DND-41 (cell line): ENCODE measurements around the gene C17orf107.

ENCODE experiments used
- ATAC-seq: fragments of 200-7000 bp; cut with Tn5 transposase; 3 replicates; pipeline ENCODE4 v1.9.1; 2021; ENCODE audit warnings: low read depth; ENCODE audit not compliant: insufficient read depth
- DNase-seq: peaks from one replicate; pipeline ENCODE4 v3.0.0-alpha.2; 2020
- H2AFZ ChIP-seq: 2 replicates; pipeline ENCODE4 v1.6.0; 2012; ENCODE audit warnings: low read depth, low read length
- H3K27ac ChIP-seq: 2 replicates; pipeline ENCODE4 v1.5.1; 2012; ENCODE audit warnings: low read length, inconsistent platforms
- H3K27me3 ChIP-seq: fragments of 200-600 bp; sonication (generic); 2 replicates; pipeline ENCODE4 v1.6.0; 2012; ENCODE audit warnings: low read length, mild to moderate bottlenecking, inconsistent platforms; ENCODE audit not compliant: insufficient read depth, poor library complexity
- H3K36me3 ChIP-seq: 2 replicates; pipeline ENCODE4 v1.5.1; 2012; ENCODE audit warnings: low read length, inconsistent platforms; ENCODE audit not compliant: insufficient read depth
- H3K4me1 ChIP-seq: 2 replicates; pipeline ENCODE4 v1.5.1; 2012; ENCODE audit warnings: mild to moderate bottlenecking, low read length; ENCODE audit not compliant: insufficient read depth
- H3K4me2 ChIP-seq: 2 replicates; pipeline ENCODE4 v1.6.0; 2012; ENCODE audit warnings: mild to moderate bottlenecking, moderate library complexity, low read length, inconsistent platforms; ENCODE audit not compliant: insufficient read depth
- H3K4me3 ChIP-seq, 2 experiments: fragments of 200-600 bp in 1 of 2; shearing (Covaris generic) in 1 of 2; 2 replicates each; pipeline ENCODE4 v1.5.1; 2012 to 2016; ENCODE audit warnings: inconsistent platforms in 2 of 2, low read length in 2 of 2, mild to moderate bottlenecking in 2 of 2, low read depth in 1 of 2, moderate library complexity in 1 of 2
- H3K79me2 ChIP-seq: 2 replicates; pipeline ENCODE4 v1.6.0; 2012; ENCODE audit warnings: low read length, inconsistent platforms; ENCODE audit not compliant: insufficient read depth
- H3K9ac ChIP-seq: 2 replicates; pipeline ENCODE4 v1.6.0; 2012; ENCODE audit warnings: low read depth, mild to moderate bottlenecking, inconsistent platforms, low read length, moderate library complexity
- H3K9me3 ChIP-seq: 2 replicates; pipeline ENCODE4 v1.5.1; 2012; ENCODE audit warnings: low read length, moderate library complexity, mild to moderate bottlenecking, inconsistent platforms; ENCODE audit not compliant: insufficient read depth, severe bottlenecking
- H4K20me1 ChIP-seq: 2 replicates; pipeline ENCODE4 v1.6.0; 2012; ENCODE audit warnings: low read length; ENCODE audit not compliant: insufficient read depth
- EZH2 ChIP-seq: IDR thresholded peaks from 3 replicates; pipeline ENCODE4 v1.6.1; 2012; ENCODE audit warnings: borderline replicate concordance, low read depth, mild to moderate bottlenecking, moderate library complexity, low read length, inconsistent platforms; ENCODE audit not compliant: severe bottlenecking
- TF ChIP-seq, protein P1 (sequence below): IDR thresholded peaks from 2 replicates; pipeline ENCODE4 v1.5.1; 2012; ENCODE audit warnings: borderline replicate concordance, low read length, moderate library complexity, mild to moderate bottlenecking; ENCODE audit not compliant: poor library complexity, severe bottlenecking; ENCODE audit errors: extremely low read depth

Gene C17orf107

DNA sequence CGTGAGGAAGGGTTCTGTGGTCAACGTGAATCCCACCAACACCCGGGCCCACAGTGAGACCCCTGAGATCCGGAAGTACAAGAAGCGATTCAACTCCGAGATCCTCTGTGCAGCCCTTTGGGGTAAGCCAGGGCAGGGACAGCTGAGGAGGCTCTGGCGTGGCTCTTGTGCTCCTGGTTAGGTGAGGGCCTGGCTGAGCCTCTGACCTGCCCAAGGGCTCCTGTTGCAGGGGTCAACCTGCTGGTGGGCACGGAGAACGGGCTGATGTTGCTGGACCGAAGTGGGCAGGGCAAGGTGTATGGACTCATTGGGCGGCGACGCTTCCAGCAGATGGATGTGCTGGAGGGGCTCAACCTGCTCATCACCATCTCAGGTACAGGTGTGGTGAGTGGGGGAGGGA is 4.2 kb upstream of the C17orf107 start:
- no peaks in the 10 kb centered on the region for H3K79me2 ChIP-seq
- no peak overlapping the region for H3K4me2 ChIP-seq
- peaks cover 11% of the 10 kb centered on the region; the same call in 1 of the 2 replicates for H4K20me1 ChIP-seq
- H3K9ac ChIP-seq: no peak overlapping the region
- no peaks in the 10 kb centered on the region for H3K9me3 ChIP-seq
- no peak overlapping the region for H3K27ac ChIP-seq
- H3K4me3 ChIP-seq: no peak overlapping the region
- ATAC-seq: no peak
- no peak overlapping the region for H2AFZ ChIP-seq
- TF ChIP-seq, protein P1, sequence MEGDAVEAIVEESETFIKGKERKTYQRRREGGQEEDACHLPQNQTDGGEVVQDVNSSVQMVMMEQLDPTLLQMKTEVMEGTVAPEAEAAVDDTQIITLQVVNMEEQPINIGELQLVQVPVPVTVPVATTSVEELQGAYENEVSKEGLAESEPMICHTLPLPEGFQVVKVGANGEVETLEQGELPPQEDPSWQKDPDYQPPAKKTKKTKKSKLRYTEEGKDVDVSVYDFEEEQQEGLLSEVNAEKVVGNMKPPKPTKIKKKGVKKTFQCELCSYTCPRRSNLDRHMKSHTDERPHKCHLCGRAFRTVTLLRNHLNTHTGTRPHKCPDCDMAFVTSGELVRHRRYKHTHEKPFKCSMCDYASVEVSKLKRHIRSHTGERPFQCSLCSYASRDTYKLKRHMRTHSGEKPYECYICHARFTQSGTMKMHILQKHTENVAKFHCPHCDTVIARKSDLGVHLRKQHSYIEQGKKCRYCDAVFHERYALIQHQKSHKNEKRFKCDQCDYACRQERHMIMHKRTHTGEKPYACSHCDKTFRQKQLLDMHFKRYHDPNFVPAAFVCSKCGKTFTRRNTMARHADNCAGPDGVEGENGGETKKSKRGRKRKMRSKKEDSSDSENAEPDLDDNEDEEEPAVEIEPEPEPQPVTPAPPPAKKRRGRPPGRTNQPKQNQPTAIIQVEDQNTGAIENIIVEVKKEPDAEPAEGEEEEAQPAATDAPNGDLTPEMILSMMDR: no peak
- TF ChIP-seq EZH2: no peak
- peaks cover 70% of the 10 kb centered on the region for H3K36me3 ChIP-seq
- no peak for DNase-seq
- no peaks in the 10 kb centered on the region for H3K27me3 ChIP-seq
- no peaks in the 10 kb centered on the region for H3K4me1 ChIP-seq

GRCh38 chr17:4895657-4896331 is 3.5 kb upstream of the C17orf107 start:
- Histone ChIP-seq H3K4me1 (no peaks in the 10 kb centered on the region), H3K27ac (no peak overlapping the region), H3K4me2 (no peak overlapping the region), H3K79me2 (no peaks in the 10 kb centered on the region), H3K36me3 (peaks cover 63% of the 10 kb centered on the region), H3K9ac (no peak overlapping the region), H4K20me1 (peaks cover 8% of the 10 kb centered on the region; the same call in 1 of the 2 replicates), H3K9me3 (no peaks in the 10 kb centered on the region), H3K27me3 (no peaks in the 10 kb centered on the region), H2AFZ (no peak overlapping the region), H3K4me3 (no peak overlapping the region)
- TF ChIP-seq EZH2: no peak
- TF ChIP-seq, protein P1: peak; percentile 12
- DNase-seq: no peak
- ATAC-seq: no peak

DNA sequence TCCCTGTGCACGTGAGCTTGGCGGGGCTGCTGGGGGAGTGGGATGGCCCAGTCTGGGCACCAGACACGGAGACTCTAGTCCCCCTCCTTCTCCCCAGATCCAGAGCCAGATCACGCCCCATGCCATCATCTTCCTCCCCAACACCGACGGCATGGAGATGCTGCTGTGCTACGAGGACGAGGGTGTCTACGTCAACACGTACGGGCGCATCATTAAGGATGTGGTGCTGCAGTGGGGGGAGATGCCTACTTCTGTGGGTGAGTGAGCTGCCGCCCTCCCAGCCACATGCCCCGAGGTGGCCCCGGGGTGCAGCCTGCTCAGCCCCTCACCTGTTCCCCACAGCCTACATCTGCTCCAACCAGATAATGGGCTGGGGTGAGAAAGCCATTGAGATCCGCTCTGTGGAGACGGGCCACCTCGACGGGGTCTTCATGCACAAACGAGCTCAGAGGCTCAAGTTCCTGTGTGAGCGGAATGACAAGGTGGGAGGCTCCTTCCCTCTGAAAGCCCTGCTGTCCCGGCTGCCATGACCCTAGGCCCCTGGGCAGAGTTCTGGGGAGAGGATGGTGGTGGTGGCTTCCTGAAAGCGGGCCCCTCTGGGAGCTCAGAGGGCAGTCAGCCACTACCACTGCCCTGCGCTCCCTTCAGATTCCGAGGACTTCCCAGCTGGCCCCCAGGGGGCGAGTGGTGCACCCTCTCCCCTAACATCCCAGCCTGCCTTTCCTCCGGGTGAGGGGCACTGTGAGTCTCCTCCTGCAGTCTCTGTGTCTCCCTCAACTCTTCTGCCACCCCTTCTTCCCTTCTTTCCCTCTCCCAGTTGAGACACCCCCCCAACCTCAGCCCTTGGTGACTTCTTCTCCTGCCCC is 2.8 kb upstream of the C17orf107 start:
- TF ChIP-seq EZH2: no peak
- TF ChIP-seq, protein P1: no peak
- H4K20me1 ChIP-seq: peaks cover 8% of the 10 kb centered on the region
- no peak overlapping the region for H3K4me3 ChIP-seq
- H3K27me3 ChIP-seq: no peaks in the 10 kb centered on the region
- H2AFZ ChIP-seq: no peak overlapping the region
- DNase-seq (no peak), ATAC-seq (no peak)
- peaks cover 56% of the 10 kb centered on the region for H3K36me3 ChIP-seq
- H3K9ac ChIP-seq: no peak overlapping the region
- no peak overlapping the region for H3K4me2 ChIP-seq
- H3K4me1 ChIP-seq: no peaks in the 10 kb centered on the region
- no peaks in the 10 kb centered on the region for H3K79me2 ChIP-seq
- H3K27ac ChIP-seq: no peak overlapping the region
- no peaks in the 10 kb centered on the region for H3K9me3 ChIP-seq
